ENCODE measurements around the gene PTPRS.

Gene PTPRS

GRCh38 chr19:5341448-5341820 is 822 bp upstream of the PTPRS start:
- H3K4me1 ChIP-seq (ENCODE audit: control insufficient read depth in 2 of 2, insufficient read depth in 2 of 2, low read length in 2 of 2) = no peaks in the 10 kb centered on the region
- no peaks in the 10 kb centered on the region for H3K9me3 ChIP-seq (ENCODE audit: control insufficient read depth in 2 of 2, low read length in 2 of 2)
- H3K4me3 ChIP-seq (ENCODE audit: low read length in 2 of 2) = no peak overlapping the region
- peaks cover 12 to 13% of the 10 kb centered on the region in 2 donors for H3K27me3 ChIP-seq (ENCODE audit: control insufficient read depth in 2 of 2, insufficient read depth in 2 of 2, low read length in 2 of 2)
- no peak overlapping the region for H3K27ac ChIP-seq (ENCODE audit: low read depth in 2 of 2, low read length in 2 of 2)
- H3K9ac ChIP-seq (ENCODE audit: low read depth in 1 of 2, low read length in 2 of 2) = no peak overlapping the region
- H3K36me3 ChIP-seq (ENCODE audit: control insufficient read depth in 2 of 2, insufficient read depth in 2 of 2, low read length in 2 of 2) = no peaks in the 10 kb centered on the region

GRCh38 chr19:5339950-5340636 is 519 bp downstream of the PTPRS start:
- Histone ChIP-seq H3K9ac (ENCODE audit: low read depth in 1 of 2, low read length in 2 of 2) (peak overlapping the region in 1 of 2 donors; percentile 6), H3K9me3 (ENCODE audit: control insufficient read depth in 2 of 2, low read length in 2 of 2) (no peaks in the 10 kb centered on the region), H3K36me3 (ENCODE audit: control insufficient read depth in 2 of 2, insufficient read depth in 2 of 2, low read length in 2 of 2) (no peaks in the 10 kb centered on the region), H3K27ac (ENCODE audit: low read depth in 2 of 2, low read length in 2 of 2) (no peak overlapping the region), H3K4me1 (ENCODE audit: control insufficient read depth in 2 of 2, insufficient read depth in 2 of 2, low read length in 2 of 2) (no peaks in the 10 kb centered on the region), H3K27me3 (ENCODE audit: control insufficient read depth in 2 of 2, insufficient read depth in 2 of 2, low read length in 2 of 2) (peaks cover 9 to 15% of the 10 kb centered on the region in 2 donors), H3K4me3 (ENCODE audit: low read length in 2 of 2) (peak overlapping the region in 1 of 2 donors; percentile 20)

GRCh38 chr19:5339198-5339949 is 1.2 kb downstream of the PTPRS start:
- H3K27ac ChIP-seq (ENCODE audit: low read depth in 2 of 2, low read length in 2 of 2) = no peak overlapping the region

GRCh38 chr19:5338656-5339197 is 1.9 kb downstream of the PTPRS start:
- H3K4me1 ChIP-seq (ENCODE audit: control insufficient read depth in 2 of 2, insufficient read depth in 2 of 2, low read length in 2 of 2) = no peaks in the 10 kb centered on the region
- no peak overlapping the region for H3K4me3 ChIP-seq (ENCODE audit: low read length in 2 of 2)
- no peaks in the 10 kb centered on the region for H3K36me3 ChIP-seq (ENCODE audit: control insufficient read depth in 2 of 2, insufficient read depth in 2 of 2, low read length in 2 of 2)
- no peaks in the 10 kb centered on the region for H3K9me3 ChIP-seq (ENCODE audit: control insufficient read depth in 2 of 2, low read length in 2 of 2)
- no peak overlapping the region for H3K9ac ChIP-seq (ENCODE audit: low read depth in 1 of 2, low read length in 2 of 2)
- no peak overlapping the region for H3K27ac ChIP-seq (ENCODE audit: low read depth in 2 of 2, low read length in 2 of 2)
- peaks cover 9 to 16% of the 10 kb centered on the region in 2 donors for H3K27me3 ChIP-seq (ENCODE audit: control insufficient read depth in 2 of 2, insufficient read depth in 2 of 2, low read length in 2 of 2)

More at GRCh38 chr19:5339198-5339949, 1.2 kb downstream of the PTPRS start:
- Histone ChIP-seq H3K9me3 (ENCODE audit: control insufficient read depth in 2 of 2, low read length in 2 of 2) (no peaks in the 10 kb centered on the region), H3K9ac (ENCODE audit: low read depth in 1 of 2, low read length in 2 of 2) (no peak overlapping the region), H3K27me3 (ENCODE audit: control insufficient read depth in 2 of 2, insufficient read depth in 2 of 2, low read length in 2 of 2) (peaks cover 9 to 16% of the 10 kb centered on the region in 2 donors), H3K36me3 (ENCODE audit: control insufficient read depth in 2 of 2, insufficient read depth in 2 of 2, low read length in 2 of 2) (no peaks in the 10 kb centered on the region), H3K4me3 (ENCODE audit: low read length in 2 of 2) (peak overlapping the region in 1 of 2 donors; percentile 26), H3K4me1 (ENCODE audit: control insufficient read depth in 2 of 2, insufficient read depth in 2 of 2, low read length in 2 of 2) (no peaks in the 10 kb centered on the region)

- no peaks in the 10 kb centered on the region for H3K4me1 ChIP-seq (ENCODE audit: control insufficient read depth in 2 of 2, insufficient read depth in 2 of 2, low read length in 2 of 2)
- H3K4me3 ChIP-seq (ENCODE audit: low read length in 2 of 2) = no peak overlapping the region
- H3K27ac ChIP-seq (ENCODE audit: low read depth in 2 of 2, low read length in 2 of 2) = no peak overlapping the region
- H3K9ac ChIP-seq (ENCODE audit: low read depth in 1 of 2, low read length in 2 of 2) = no peak overlapping the region
- no peaks in the 10 kb centered on the region for H3K9me3 ChIP-seq (ENCODE audit: control insufficient read depth in 2 of 2, low read length in 2 of 2)
- peaks cover 9 to 16% of the 10 kb centered on the region in 2 donors for H3K27me3 ChIP-seq (ENCODE audit: control insufficient read depth in 2 of 2, insufficient read depth in 2 of 2, low read length in 2 of 2)
- H3K36me3 ChIP-seq (ENCODE audit: control insufficient read depth in 2 of 2, insufficient read depth in 2 of 2, low read length in 2 of 2) = no peaks in the 10 kb centered on the region
Observed at GRCh38 chr19:5337708-5338655, 2.6 kb downstream of the PTPRS start.

GRCh38 chr19:5337126-5337525 is 3.5 kb downstream of the PTPRS start:
- Histone ChIP-seq H3K9me3 (ENCODE audit: control insufficient read depth in 2 of 2, low read length in 2 of 2) (no peaks in the 10 kb centered on the region), H3K4me1 (ENCODE audit: control insufficient read depth in 2 of 2, insufficient read depth in 2 of 2, low read length in 2 of 2) (no peaks in the 10 kb centered on the region), H3K4me3 (ENCODE audit: low read length in 2 of 2) (no peak overlapping the region), H3K9ac (ENCODE audit: low read depth in 1 of 2, low read length in 2 of 2) (no peak overlapping the region), H3K36me3 (ENCODE audit: control insufficient read depth in 2 of 2, insufficient read depth in 2 of 2, low read length in 2 of 2) (no peaks in the 10 kb centered on the region), H3K27me3 (ENCODE audit: control insufficient read depth in 2 of 2, insufficient read depth in 2 of 2, low read length in 2 of 2) (peaks cover 9 to 16% of the 10 kb centered on the region in 2 donors), H3K27ac (ENCODE audit: low read depth in 2 of 2, low read length in 2 of 2) (no peak overlapping the region)

- H3K36me3 ChIP-seq (ENCODE audit: control insufficient read depth in 2 of 2, insufficient read depth in 2 of 2, low read length in 2 of 2) = no peaks in the 10 kb centered on the region
- no peak overlapping the region for H3K4me3 ChIP-seq (ENCODE audit: low read length in 2 of 2)
- H3K9me3 ChIP-seq (ENCODE audit: control insufficient read depth in 2 of 2, low read length in 2 of 2) = no peaks in the 10 kb centered on the region
- H3K4me1 ChIP-seq (ENCODE audit: control insufficient read depth in 2 of 2, insufficient read depth in 2 of 2, low read length in 2 of 2) = no peaks in the 10 kb centered on the region
- no peak overlapping the region for H3K9ac ChIP-seq (ENCODE audit: low read depth in 1 of 2, low read length in 2 of 2)
- H3K27me3 ChIP-seq (ENCODE audit: control insufficient read depth in 2 of 2, insufficient read depth in 2 of 2, low read length in 2 of 2) = peaks cover 9 to 13% of the 10 kb centered on the region in 2 donors
- no peak overlapping the region for H3K27ac ChIP-seq (ENCODE audit: low read depth in 2 of 2, low read length in 2 of 2)
Observed at GRCh38 chr19:5336195-5336965, 4.2 kb downstream of the PTPRS start.

- H3K9me3 ChIP-seq (ENCODE audit: control insufficient read depth in 2 of 2, low read length in 2 of 2) = no peaks in the 10 kb centered on the region
- no peak overlapping the region for H3K9ac ChIP-seq (ENCODE audit: low read depth in 1 of 2, low read length in 2 of 2)
- H3K27ac ChIP-seq (ENCODE audit: low read depth in 2 of 2, low read length in 2 of 2) = no peak overlapping the region
- no peaks in the 10 kb centered on the region for H3K4me1 ChIP-seq (ENCODE audit: control insufficient read depth in 2 of 2, insufficient read depth in 2 of 2, low read length in 2 of 2)
- H3K27me3 ChIP-seq (ENCODE audit: control insufficient read depth in 2 of 2, insufficient read depth in 2 of 2, low read length in 2 of 2) = peaks cover 9 to 13% of the 10 kb centered on the region in 2 donors
- no peaks in the 10 kb centered on the region for H3K36me3 ChIP-seq (ENCODE audit: control insufficient read depth in 2 of 2, insufficient read depth in 2 of 2, low read length in 2 of 2)
- no peak overlapping the region for H3K4me3 ChIP-seq (ENCODE audit: low read length in 2 of 2)
Observed at GRCh38 chr19:5335593-5335992, 5.0 kb downstream of the PTPRS start.

GRCh38 chr19:5334824-5335500 is 5.7 kb downstream of the PTPRS start:
- no peak overlapping the region for H3K27ac ChIP-seq (ENCODE audit: low read depth in 2 of 2, low read length in 2 of 2)
- H3K27me3 ChIP-seq (ENCODE audit: control insufficient read depth in 2 of 2, insufficient read depth in 2 of 2, low read length in 2 of 2) = peaks cover 9 to 13% of the 10 kb centered on the region in 2 donors
- H3K9ac ChIP-seq (ENCODE audit: low read depth in 1 of 2, low read length in 2 of 2) = no peak overlapping the region

More at GRCh38 chr19:5334824-5335500, 5.7 kb downstream of the PTPRS start:
- no peaks in the 10 kb centered on the region for H3K4me1 ChIP-seq (ENCODE audit: control insufficient read depth in 2 of 2, insufficient read depth in 2 of 2, low read length in 2 of 2)
- H3K36me3 ChIP-seq (ENCODE audit: control insufficient read depth in 2 of 2, insufficient read depth in 2 of 2, low read length in 2 of 2) = no peaks in the 10 kb centered on the region
- no peaks in the 10 kb centered on the region for H3K9me3 ChIP-seq (ENCODE audit: control insufficient read depth in 2 of 2, low read length in 2 of 2)
- no peak overlapping the region for H3K4me3 ChIP-seq (ENCODE audit: low read length in 2 of 2)
